ENCODE results near the gene DNAH2. TPM values are rescaled to one million over a fixed set of nuclear protein-coding genes. Genes with fewer than 3 reads are reported as not detected.

The DNAH2 gene
- total and polyA plus RNA-seq, 2 of the 8 experiments (the other 6 are each of a cell fraction or from before 2014, with no cell fraction given): 0.13 to 0.18 TPM

GRCh38 chr17:7833011-7833794, 115.7 kb downstream of the DNAH2 start:
- H3K14ac ChIP-seq (ENCODE audit: insufficient read length): no peak overlapping the region
- H3K4me3 ChIP-seq (ENCODE audit: extremely low read depth in 1 of 4, insufficient read depth in 2 of 4, low read depth in 3 of 4, low read length in 4 of 4): peak overlapping the region in 3 of 4 experiments; percentile 70 to 77 (median 72); a peak in 6 of 8 replicates
- POLR2A ChIA-PET (ENCODE audit: partially characterized antibody): interaction anchor here (0.6 to 4.6 kb wide), 9 partner anchors 9 to 208 kb away, joined by 3 to 33 read pairs (median 4); partner anchors contain the start of genes NAA38 and TMEM88
- H3K9ac ChIP-seq (replicated peaks in 1 of 4; ENCODE audit: extremely low read depth in 1 of 4, low read depth in 3 of 4, low read length in 3 of 4): no peak overlapping the region
- no peak overlapping the region for H2AFZ ChIP-seq (ENCODE audit: low read length)
- H3K4me1 ChIP-seq (replicated peaks in 1 of 4; ENCODE audit: control insufficient read depth in 3 of 4, insufficient read depth in 4 of 4, low read length in 3 of 4): peaks cover 0 to 19% (median 8%) of the 10 kb centered on the region in 4 experiments; a peak in 6 of 7 replicates
- 57% methylated on average over 19 of the region's 19 CpGs; no CpG with 5 or more reads in 1 of the 2 experiments for WGBS, 2 experiments (ENCODE audit: extremely low coverage in 1 of 2, insufficient coverage in 1 of 2, insufficient read length in 1 of 2, insufficient replicate concordance in 2 of 2, low coverage in 1 of 2, low lambda C conversion rate in 2 of 2, missing lambda C conversion rate in 1 of 2)
- H3K23me2 ChIP-seq (ENCODE audit: low read depth, low read length): peaks cover 25% of the 10 kb centered on the region
- H4K91ac ChIP-seq (replicated peaks; ENCODE audit: insufficient read length, low read length): peak overlapping the region; percentile 15
- peak overlapping the region; percentile 49; the same call in 1 of the 2 replicates for H2BK5ac ChIP-seq (ENCODE audit: low read depth, low read length)
- no peak overlapping the region; the same call in 1 of the 2 replicates for H3K18ac ChIP-seq (ENCODE audit: extremely low read depth, low read length)
- peak overlapping the region; percentile 75 for H2BK15ac ChIP-seq (ENCODE audit: low read length)
- H3K27ac ChIP-seq (ENCODE audit: low read depth, low read length): no peak overlapping the region
- DNase-seq (ENCODE audit: low read depth in 1 of 2, low spot score in 2 of 2) (no peak), FAIRE-seq (no peak)
- H3K79me1 ChIP-seq (ENCODE audit: low read depth, low read length): no peaks in the 10 kb centered on the region
- H2BK12ac ChIP-seq (ENCODE audit: low read depth, low read length): 0 out of 2 replicates have a peak overlapping the region, but pooled peaks have one; percentile 27
- CTCF ChIA-PET (ENCODE audit: partially characterized antibody): interaction anchor here (0.7 to 5.9 kb wide), 20 partner anchors 10 to 227 kb away, joined by 3 to 44 read pairs (median 6); partner anchors contain the start of genes KCNAB3, NAA38, RNF227 and TMEM88
- peak overlapping the region; percentile 84 to 93 for H3K4me2 ChIP-seq (ENCODE audit: insufficient read depth in 1 of 2, low read depth in 2 of 2, low read length in 2 of 2)
- no peak overlapping the region for H3K56ac ChIP-seq (replicated peaks; ENCODE audit: insufficient read length, low read depth, low read length)
- H3K36me3 ChIP-seq (ENCODE audit: control insufficient read depth in 2 of 4, insufficient read depth in 4 of 4, low read length in 3 of 4): no peaks in the 10 kb centered on the region
- H2BK120ac ChIP-seq (replicated peaks; ENCODE audit: low read depth, low read length): no peak overlapping the region
- no peak overlapping the region for H3K4ac ChIP-seq (replicated peaks; ENCODE audit: insufficient read length, low read depth, low read length)
- H3K9me3 ChIP-seq (ENCODE audit: insufficient read depth in 2 of 2, low read depth in 1 of 2, low read length in 1 of 2): no peaks in the 10 kb centered on the region
- no peak overlapping the region for H4K8ac ChIP-seq (ENCODE audit: extremely low read depth, insufficient read depth, low read length)
- H3K27me3 ChIP-seq (replicated peaks in 1 of 4; ENCODE audit: control insufficient read depth in 3 of 4, extremely low read depth in 1 of 4, insufficient read depth in 3 of 4, low read length in 3 of 4): peaks cover 4 to 38% (median 30%) of the 10 kb centered on the region in 4 experiments
- H2BK20ac ChIP-seq (ENCODE audit: low read length): no peak overlapping the region
- no peaks in the 10 kb centered on the region for H4K20me1 ChIP-seq (replicated peaks in 1 of 2; ENCODE audit: control insufficient read depth in 1 of 2, insufficient read depth in 2 of 2, low read length in 2 of 2)
- H2AK5ac ChIP-seq (ENCODE audit: low read depth, low read length): peak overlapping the region; percentile 1; the same call in 1 of the 2 replicates
- H4K5ac ChIP-seq (ENCODE audit: insufficient read length, low read depth, low read length): no peak overlapping the region
- no peaks in the 10 kb centered on the region for H3K79me2 ChIP-seq (ENCODE audit: control insufficient read depth in 1 of 2, insufficient read depth in 2 of 2, low read length in 2 of 2)
- no peak overlapping the region for H3K23ac ChIP-seq (ENCODE audit: insufficient read length)
- TF ChIP-seq HDAC6 (IDR thresholded peaks at IDR 0.05; ENCODE audit: low read depth, low read length): no peak
- no peak for TF ChIP-seq KDM1A (IDR thresholded peaks at IDR 0.05; ENCODE audit: borderline replicate concordance, low read length)
- no peak for TF ChIP-seq SRF (IDR thresholded peaks at IDR 0.05; ENCODE audit: low read depth, low read length)
- no peak for TF ChIP-seq E2F6 (IDR thresholded peaks at IDR 0.05)
- no peak for TF ChIP-seq YY1 (IDR thresholded peaks at IDR 0.05; ENCODE audit: low read depth, low read length)
